GOT3 (cell line): ENCODE results near the gene PHF21A.
"Not testable (repeated sequence)": the region's sequence is repeated elsewhere in the genome, so short reads cannot be mapped to it uniquely, and the experiment has no call there.

Source experiments
- DNase-seq: peaks from one replicate; lab custom pipeline; 2025; ENCODE audit warnings: mixed read lengths; lab: John Stamatoyannopoulos, UW

Gene PHF21A

GRCh38 chr11:46036009-46036408 lies 85.2 kb downstream of the PHF21A start:
- no peak for DNase-seq

GRCh38 chr11:46034041-46034440 lies 87.2 kb downstream of the PHF21A start:
- DNase-seq, result no peak

- no peak for DNase-seq
Observed at GRCh38 chr11:46026606-46027293, 94.5 kb downstream of the PHF21A start.

GRCh38 chr11:46020084-46020599 lies 101.1 kb downstream of the PHF21A start:
- DNase-seq, result no peak

GRCh38 chr11:46018651-46019050 lies 102.6 kb downstream of the PHF21A start:
- DNase-seq, result no peak

GRCh38 chr11:46017341-46017740 lies 103.9 kb downstream of the PHF21A start:
- no peak for DNase-seq

GRCh38 chr11:46015941-46016340 lies 105.3 kb downstream of the PHF21A start:
- no peak for DNase-seq

DNA sequence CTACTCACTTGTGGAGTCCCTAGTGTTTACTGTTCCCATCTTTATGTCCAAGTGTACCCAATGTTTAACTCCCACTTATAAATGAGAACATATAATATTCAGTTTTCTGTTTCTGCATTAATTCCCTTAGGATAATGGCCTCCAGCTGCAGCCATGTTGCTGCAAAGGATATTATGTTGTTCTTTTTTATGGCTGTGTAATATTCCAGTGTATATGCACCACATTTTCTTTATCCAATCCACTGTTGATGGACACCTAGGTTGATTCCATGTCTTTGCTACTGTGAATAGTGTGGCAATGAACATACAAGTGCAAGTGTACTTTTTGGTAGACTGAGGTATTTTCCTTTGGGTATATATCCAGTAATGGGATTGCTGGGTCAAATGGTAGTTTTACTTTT lies 107.1 kb downstream of the PHF21A start:
- not testable (repeated sequence) for DNase-seq

DNA sequence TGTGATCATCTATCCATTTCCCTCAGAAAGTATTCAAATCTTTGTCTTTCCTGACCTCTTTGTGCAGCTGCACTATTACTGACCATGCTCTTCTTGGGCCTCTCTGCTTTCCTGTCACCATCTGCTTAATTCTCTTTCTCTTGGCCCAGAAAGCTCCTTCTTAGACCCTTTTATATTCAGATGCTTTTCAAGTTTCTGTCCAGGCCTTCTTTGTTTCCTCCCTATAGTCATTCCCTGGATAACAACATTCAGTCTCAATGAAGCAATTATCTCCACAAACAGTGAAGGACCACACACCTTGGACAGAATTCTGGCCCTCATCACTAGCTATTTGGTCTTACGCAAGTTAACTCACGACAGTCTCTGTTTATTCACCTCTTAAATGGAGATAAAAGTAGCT lies 109.1 kb downstream of the PHF21A start:
- no peak for DNase-seq

DNA sequence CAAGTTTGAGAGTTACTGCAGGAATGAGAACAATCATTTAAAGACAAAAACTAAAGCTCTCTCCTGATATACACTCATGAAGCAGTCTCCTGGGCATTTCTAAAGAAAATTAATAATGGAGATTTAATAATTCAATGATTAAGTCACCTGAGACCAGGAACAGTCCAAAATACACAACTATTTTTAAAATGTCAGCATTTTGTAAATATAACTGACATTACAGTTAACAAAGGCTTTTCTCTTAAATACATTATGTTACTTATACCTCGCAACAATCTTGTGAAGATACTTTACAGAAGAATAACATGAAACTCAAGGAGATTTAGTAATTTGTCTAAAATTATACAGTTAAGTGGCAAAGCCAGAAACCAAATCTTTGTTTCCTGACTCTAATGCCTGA lies 111.2 kb downstream of the PHF21A start:
- no peak for DNase-seq

DNA sequence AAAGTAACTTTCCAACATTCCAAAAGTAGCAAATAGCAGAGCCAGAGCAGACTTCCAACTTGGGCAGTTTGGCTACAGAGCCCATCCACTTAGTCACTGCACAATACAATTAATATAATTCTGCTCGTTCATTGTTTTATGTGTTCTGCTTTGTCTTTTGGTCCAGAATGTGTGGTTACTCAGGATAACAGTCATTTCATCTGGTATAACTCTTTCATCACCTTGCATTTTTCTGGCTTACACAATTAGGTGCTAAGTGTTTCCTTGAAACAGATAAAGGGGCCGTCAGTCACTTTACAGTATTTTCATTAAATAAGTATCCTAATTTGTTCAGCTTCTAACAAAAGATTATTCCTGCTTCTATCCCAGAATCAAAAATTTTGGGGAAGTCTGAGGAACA lies 111.6 kb downstream of the PHF21A start:
- DNase-seq, result no peak

DNA sequence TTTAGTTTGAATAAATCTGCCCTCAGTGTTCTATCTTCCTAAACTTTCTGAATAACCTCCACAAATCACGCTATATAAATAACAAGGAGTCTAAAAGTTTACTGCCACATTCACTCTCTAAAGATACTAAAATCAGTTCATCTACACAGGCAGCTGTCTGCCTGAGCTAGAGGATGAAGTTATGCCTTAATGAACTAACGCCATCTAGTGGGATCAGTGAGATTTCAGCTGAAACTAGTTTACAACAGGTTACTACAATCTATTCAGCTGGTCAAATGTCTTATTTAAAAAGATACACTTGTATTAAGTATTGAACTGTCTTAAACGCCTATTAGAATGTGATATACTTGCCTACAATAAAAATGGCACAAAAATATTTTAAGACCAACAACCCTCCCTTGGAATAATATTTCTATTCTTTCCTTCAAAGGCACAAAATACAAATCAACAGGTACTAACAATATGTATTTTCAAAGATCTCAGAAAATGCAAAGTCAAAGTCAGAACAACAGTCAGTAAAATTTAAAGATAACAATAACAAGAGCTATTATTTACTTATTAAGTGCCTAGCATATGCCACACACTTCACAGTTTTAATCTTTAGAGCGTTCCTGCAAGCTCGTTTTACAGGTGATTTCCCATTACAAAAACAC lies 114.7 kb downstream of the PHF21A start:
- DNase-seq, result no peak

- DNase-seq, result no peak
Observed at GRCh38 chr11:46003572-46003971, 117.7 kb downstream of the PHF21A start.

GRCh38 chr11:46002189-46002588 lies 119.1 kb downstream of the PHF21A start:
- no peak for DNase-seq

DNA sequence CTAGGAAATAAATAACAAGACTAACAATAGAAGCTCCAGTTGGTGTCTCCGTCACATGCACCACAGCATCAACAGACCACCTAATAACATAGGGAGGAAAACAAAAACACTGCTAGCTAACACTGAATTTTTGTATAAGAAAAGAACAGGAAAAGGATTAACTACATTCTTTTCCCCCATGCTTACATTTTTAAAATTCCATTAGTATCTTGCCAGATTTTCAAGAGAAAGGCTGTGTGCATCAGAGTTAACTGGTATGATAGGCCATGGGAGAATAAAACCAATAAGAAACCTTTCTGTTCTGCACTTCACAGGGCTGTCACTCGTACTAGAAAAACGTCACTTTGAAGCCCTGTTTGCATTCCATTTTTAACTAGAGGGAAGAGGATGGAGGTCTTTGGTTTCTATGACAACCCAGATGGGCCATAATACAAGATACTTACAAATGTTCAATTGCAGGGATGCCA lies 119.8 kb downstream of the PHF21A start:
- DNase-seq, result no peak

- no peak for DNase-seq
Observed at GRCh38 chr11:45997599-45997998, 123.7 kb downstream of the PHF21A start.

- DNase-seq, result no peak
Observed at GRCh38 chr11:45995342-45995734, 125.9 kb downstream of the PHF21A start.

DNA sequence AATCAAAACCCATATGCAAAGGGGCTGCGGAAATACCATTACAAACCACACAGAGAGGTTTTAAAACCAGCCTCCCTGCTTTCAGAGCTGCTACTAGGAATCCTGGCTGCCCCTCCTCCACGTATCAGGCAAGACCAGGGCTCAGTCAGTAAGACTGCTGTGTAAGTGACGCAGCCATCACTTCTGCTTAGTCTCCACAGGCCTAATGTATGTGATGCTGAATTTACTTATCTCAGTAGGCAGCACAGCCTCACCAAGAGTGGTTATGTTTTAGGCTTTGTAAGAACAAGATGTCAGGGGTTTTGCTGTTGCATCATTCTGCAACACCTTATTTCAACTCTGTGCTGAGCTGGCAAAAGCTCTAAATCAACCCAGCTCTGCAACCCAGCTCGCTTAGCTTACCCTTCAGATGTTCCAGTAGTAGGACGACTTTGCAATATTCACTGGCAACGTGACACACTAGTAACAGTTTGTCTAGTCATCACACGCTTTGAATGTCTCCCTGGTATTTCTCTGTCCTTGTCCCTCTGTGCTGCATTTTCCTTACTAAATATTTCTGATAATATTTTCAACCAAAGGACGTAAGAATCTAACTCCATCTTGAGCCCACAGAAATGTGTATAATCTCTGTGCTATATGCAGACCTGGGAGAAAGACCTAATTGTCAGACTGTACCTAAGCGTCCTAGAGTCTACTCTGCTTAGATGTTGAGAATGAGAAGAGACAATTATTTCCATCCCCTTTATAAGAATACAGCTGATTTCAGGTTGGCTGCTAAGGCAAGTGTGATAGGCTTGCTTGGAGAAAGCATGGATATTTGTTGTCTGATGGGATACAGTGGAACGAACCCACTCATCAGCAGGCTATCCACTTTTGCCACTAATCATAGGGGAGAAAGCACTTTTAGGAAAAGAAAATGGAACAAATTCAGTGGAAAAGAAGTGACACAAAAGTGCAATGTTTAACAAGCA lies 126.6 kb downstream of the PHF21A start:
- no peak for DNase-seq

GRCh38 chr11:45993531-45994001 lies 127.7 kb downstream of the PHF21A start:
- no peak for DNase-seq

GRCh38 chr11:45988921-45989320 lies 132.3 kb downstream of the PHF21A start:
- DNase-seq, result no peak

- no peak for DNase-seq
Observed at GRCh38 chr11:45985212-45985611, 136.0 kb downstream of the PHF21A start.

DNA sequence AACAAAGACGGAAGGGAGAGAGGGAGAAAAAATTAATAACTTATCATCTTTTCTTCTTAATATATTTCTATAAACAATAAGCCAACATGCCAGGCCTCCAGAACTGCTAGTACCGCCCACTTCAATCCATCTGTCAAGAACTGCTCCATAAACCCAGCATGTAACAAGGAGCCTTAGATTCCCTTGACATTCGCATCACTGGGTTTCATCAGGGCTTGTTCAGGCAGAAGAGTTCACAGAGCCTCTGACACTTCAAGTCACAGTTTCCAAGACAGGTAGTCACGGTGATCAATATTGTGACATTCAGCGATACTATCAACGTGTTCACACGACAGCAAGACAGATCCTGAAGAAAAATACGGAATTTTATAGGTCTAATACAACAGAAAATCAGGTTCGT lies 137.1 kb downstream of the PHF21A start:
- no peak for DNase-seq
